KMS-11 (cell line): ENCODE results near the gene OR52W1.

Experiments
- H2AFZ ChIP-seq: fragments of 200-600 bp; sonication (generic); 2 replicates; pipeline ENCODE4 v1.6.1; 2016; ENCODE audit warnings: antibody characterized with exemption, mixed run types, low read depth
- H3K27ac ChIP-seq: fragments of 200-600 bp; sonication (generic); 2 replicates; pipeline ENCODE4 v1.6.1; 2016; ENCODE audit warnings: mild to moderate bottlenecking, mixed run types
- H3K27me3 ChIP-seq: fragments of 200-600 bp; sonication (generic); 2 replicates; pipeline ENCODE4 v1.6.1; 2017; ENCODE audit warnings: mild to moderate bottlenecking, low read depth, mixed run types, moderate library complexity; ENCODE audit not compliant: insufficient read depth
- H3K36me3 ChIP-seq: fragments of 200-600 bp; sonication (generic); 2 replicates; pipeline ENCODE4 v1.6.1; 2017; ENCODE audit warnings: mild to moderate bottlenecking, mixed run types; ENCODE audit not compliant: insufficient read depth
- H3K4me1 ChIP-seq: fragments of 200-600 bp; sonication (generic); 2 replicates; pipeline ENCODE4 v1.6.1; 2016; ENCODE audit warnings: mild to moderate bottlenecking, low read depth, mixed run types; ENCODE audit not compliant: poor library complexity, severe bottlenecking
- H3K4me2 ChIP-seq: fragments of 200-600 bp; sonication (generic); 2 replicates; pipeline ENCODE4 v1.7.0; 2016; ENCODE audit warnings: mild to moderate bottlenecking, mixed run types
- H3K4me3 ChIP-seq: fragments of 200-600 bp; sonication (generic); IDR thresholded peaks from 2 replicates; pipeline ENCODE4 v1.6.1; 2017; ENCODE audit warnings: low read depth, low read length, mixed read lengths; ENCODE audit not compliant: insufficient read depth
- H3K79me2 ChIP-seq: fragments of 200-600 bp; sonication (generic); 2 replicates; pipeline ENCODE4 v1.6.1; 2016; ENCODE audit warnings: low read depth, mixed run types; ENCODE audit not compliant: insufficient read depth
- H3K9ac ChIP-seq: fragments of 200-600 bp; sonication (generic); 2 replicates; pipeline ENCODE4 v1.6.1; 2016; ENCODE audit warnings: mild to moderate bottlenecking, mixed run types
- H4K20me1 ChIP-seq: fragments of 200-600 bp; sonication (generic); 2 replicates; pipeline ENCODE4 v1.6.1; 2016; ENCODE audit warnings: mild to moderate bottlenecking, mixed run types; ENCODE audit not compliant: insufficient read depth
- CTCF ChIP-seq: fragments of 200-600 bp; sonication (generic); conservative IDR thresholded peaks from 2 replicates; pipeline ENCODE4 v1.6.1; 2017; ENCODE audit warnings: low read depth, mild to moderate bottlenecking, antibody characterized with exemption, low read length, moderate library complexity, mixed read lengths

The OR52W1 gene

GRCh38 chr11:6209801-6210200 is 10.8 kb downstream of the OR52W1 start:
- Histone ChIP-seq H3K36me3 (no peaks in the 10 kb centered on the region), H3K27ac (no peak overlapping the region), H3K79me2 (no peaks in the 10 kb centered on the region), H2AFZ (no peak overlapping the region), H3K9ac (no peak overlapping the region), H3K4me2 (no peak overlapping the region), H3K27me3 (no peaks in the 10 kb centered on the region), H3K4me1 (no peaks in the 10 kb centered on the region), H3K4me3 (no peak overlapping the region), H4K20me1 (no peaks in the 10 kb centered on the region)
- no peak for TF ChIP-seq CTCF

- Histone ChIP-seq H3K4me3 (no peak overlapping the region), H3K27me3 (no peaks in the 10 kb centered on the region)
Measured at GRCh38 chr11:6210274-6210955, 11.4 kb downstream of the OR52W1 start.

GRCh38 chr11:6214530-6214929 is 15.5 kb downstream of the OR52W1 start:
- no peak overlapping the region for H3K4me2 ChIP-seq
- no peaks in the 10 kb centered on the region for H3K27me3 ChIP-seq
- H3K4me1 ChIP-seq = no peaks in the 10 kb centered on the region
- no peak for TF ChIP-seq CTCF
- no peaks in the 10 kb centered on the region for H3K36me3 ChIP-seq
- no peaks in the 10 kb centered on the region for H4K20me1 ChIP-seq
- no peak overlapping the region for H3K27ac ChIP-seq
- H3K9ac ChIP-seq = no peak overlapping the region
- H2AFZ ChIP-seq = no peak overlapping the region
- H3K79me2 ChIP-seq = no peaks in the 10 kb centered on the region
- no peak overlapping the region for H3K4me3 ChIP-seq

More at GRCh38 chr11:6210274-6210955, 11.4 kb downstream of the OR52W1 start:
- Histone ChIP-seq H3K79me2 (no peaks in the 10 kb centered on the region), H3K4me2 (no peak overlapping the region), H4K20me1 (no peaks in the 10 kb centered on the region), H3K4me1 (no peaks in the 10 kb centered on the region), H3K36me3 (no peaks in the 10 kb centered on the region), H2AFZ (no peak overlapping the region), H3K9ac (no peak overlapping the region), H3K27ac (no peak overlapping the region)
- TF ChIP-seq CTCF = no peak

- H3K36me3 ChIP-seq = no peaks in the 10 kb centered on the region
Measured at GRCh38 chr11:6216501-6216900, 17.5 kb downstream of the OR52W1 start.

More at GRCh38 chr11:6216501-6216900, 17.5 kb downstream of the OR52W1 start:
- no peaks in the 10 kb centered on the region for H4K20me1 ChIP-seq
- no peaks in the 10 kb centered on the region for H3K79me2 ChIP-seq
- H3K4me1 ChIP-seq = no peaks in the 10 kb centered on the region
- no peak overlapping the region for H3K9ac ChIP-seq
- H3K27me3 ChIP-seq = no peaks in the 10 kb centered on the region
- no peak for TF ChIP-seq CTCF
- no peak overlapping the region for H3K4me2 ChIP-seq
- no peak overlapping the region for H3K27ac ChIP-seq
- no peak overlapping the region for H3K4me3 ChIP-seq
- no peak overlapping the region for H2AFZ ChIP-seq
